ENCODE measurements around the gene TIMMDC1.
A peak's percentile ranks its signal among the peaks of the same experiment; 100 is the strongest.

Gene TIMMDC1

DNA sequence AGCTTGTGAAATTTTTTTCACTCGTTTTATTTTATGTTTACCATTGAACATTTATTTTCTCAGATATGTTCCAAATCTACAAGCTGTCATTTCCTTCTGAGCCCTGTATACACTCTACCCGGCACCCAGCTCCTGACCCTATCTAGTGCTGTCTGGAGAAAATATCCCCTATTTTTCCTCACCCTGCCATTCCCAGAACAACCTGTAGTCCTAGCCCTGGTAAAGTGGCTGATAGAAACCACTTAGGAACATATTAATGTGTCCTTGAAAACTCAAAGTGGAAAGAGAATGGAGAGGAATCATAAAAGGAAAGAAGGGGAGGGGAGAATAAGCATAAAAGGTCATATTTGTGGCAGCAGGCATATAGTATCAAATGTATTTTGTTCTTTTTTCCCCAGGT lies 8.2 kb upstream of the TIMMDC1 start:
- Histone ChIP-seq H3K4me2 (ENCODE audit: low read length) (no peak overlapping the region), H3K56ac (ENCODE audit: low read length) (no peak overlapping the region), H3K9ac (ENCODE audit: low read length) (no peak overlapping the region), H3K79me2 (ENCODE audit: control insufficient read depth, insufficient read depth, low read length) (no peaks in the 10 kb centered on the region), H3K23ac (ENCODE audit: low read length) (no peak overlapping the region), H2BK120ac (ENCODE audit: low read depth, low read length) (no peak overlapping the region), H3K4me1 (ENCODE audit: control insufficient read depth, low read depth, low read length) (no peaks in the 10 kb centered on the region), H3K4ac (ENCODE audit: low read depth, low read length) (no peak overlapping the region), H3K27ac (ENCODE audit: low read depth, low read length) (no peak overlapping the region), H2BK5ac (ENCODE audit: low read length) (no peak overlapping the region), H2AK5ac (ENCODE audit: low read length) (no peak overlapping the region), H3K79me1 (ENCODE audit: low read length) (no peaks in the 10 kb centered on the region), H3K18ac (ENCODE audit: low read length) (no peak overlapping the region), H4K8ac (ENCODE audit: low read depth, low read length) (no peak overlapping the region), H4K5ac (ENCODE audit: low read length) (no peak overlapping the region), H3K4me3 (ENCODE audit: low read length) (no peak overlapping the region), H2BK15ac (replicated peaks; ENCODE audit: low read depth) (no peak overlapping the region), H3K27me3 (ENCODE audit: insufficient read depth, low read length, poor library complexity) (no peaks in the 10 kb centered on the region), H3K36me3 (ENCODE audit: control insufficient read depth, insufficient read depth, low read length) (peaks cover 3% of the 10 kb centered on the region)
- DNase-seq: no peak
- WGBS (ENCODE audit: extremely low coverage, insufficient coverage, low lambda C conversion rate): no CpG with 5 or more reads among the region's 2 CpGs

DNA sequence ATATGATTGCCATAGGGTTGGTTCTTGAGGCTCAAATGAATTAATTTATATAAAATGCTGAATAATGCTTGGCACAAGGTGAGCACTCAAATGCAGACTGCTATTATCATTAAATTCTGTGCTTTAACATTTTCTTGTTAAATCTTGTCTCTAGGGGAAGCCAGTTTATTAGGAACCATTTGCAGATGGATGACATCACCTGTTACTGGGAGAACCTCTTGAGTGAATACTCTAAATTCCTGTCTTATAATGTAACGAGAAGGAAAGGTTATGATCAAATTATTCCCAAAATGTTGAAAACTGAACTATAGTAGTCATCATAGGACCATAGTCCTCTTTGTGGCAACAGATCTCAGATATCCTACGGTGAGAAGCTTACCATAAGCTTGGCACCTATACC lies 6.2 kb upstream of the TIMMDC1 start:
- Histone ChIP-seq H2BK15ac (replicated peaks; ENCODE audit: low read depth) (no peak overlapping the region), H2BK120ac (ENCODE audit: low read depth, low read length) (no peak overlapping the region), H3K56ac (ENCODE audit: low read length) (no peak overlapping the region), H3K9ac (ENCODE audit: low read length) (no peak overlapping the region), H3K4ac (ENCODE audit: low read depth, low read length) (no peak overlapping the region), H3K4me3 (ENCODE audit: low read length) (no peak overlapping the region), H3K4me2 (ENCODE audit: low read length) (no peak overlapping the region), H3K23ac (ENCODE audit: low read length) (no peak overlapping the region), H3K18ac (ENCODE audit: low read length) (no peak overlapping the region), H2AK5ac (ENCODE audit: low read length) (no peak overlapping the region), H3K79me2 (ENCODE audit: control insufficient read depth, insufficient read depth, low read length) (no peaks in the 10 kb centered on the region), H3K79me1 (ENCODE audit: low read length) (no peaks in the 10 kb centered on the region), H4K5ac (ENCODE audit: low read length) (no peak overlapping the region), H3K4me1 (ENCODE audit: control insufficient read depth, low read depth, low read length) (no peaks in the 10 kb centered on the region), H3K27me3 (ENCODE audit: insufficient read depth, low read length, poor library complexity) (no peaks in the 10 kb centered on the region), H3K27ac (ENCODE audit: low read depth, low read length) (no peak overlapping the region), H2BK5ac (ENCODE audit: low read length) (no peak overlapping the region), H4K8ac (ENCODE audit: low read depth, low read length) (no peak overlapping the region), H3K36me3 (ENCODE audit: control insufficient read depth, insufficient read depth, low read length) (no peaks in the 10 kb centered on the region)
- DNase-seq: no peak
- no CpG with 5 or more reads among the region's 2 CpGs for WGBS (ENCODE audit: extremely low coverage, insufficient coverage, low lambda C conversion rate)

DNA sequence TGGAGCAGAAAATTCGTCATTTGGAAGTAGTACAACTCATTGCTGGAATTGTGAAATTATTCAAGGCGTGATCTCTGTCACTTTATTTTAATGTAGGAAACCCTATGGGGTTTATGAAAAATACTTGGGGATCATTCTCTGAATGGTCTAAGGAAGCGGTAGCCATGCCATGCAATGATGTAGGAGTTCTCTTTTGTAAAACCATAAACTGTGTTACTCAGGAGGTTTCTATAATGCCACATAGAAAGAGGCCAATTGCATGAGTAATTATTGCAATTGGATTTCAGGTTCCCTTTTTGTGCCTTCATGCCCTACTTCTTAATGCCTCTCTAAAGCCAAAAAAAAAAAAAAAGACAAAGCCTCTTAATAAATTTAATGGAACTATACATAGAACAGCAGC lies 5.5 kb upstream of the TIMMDC1 start:
- Histone ChIP-seq H2AK5ac (ENCODE audit: low read length) (no peak overlapping the region), H3K4me3 (ENCODE audit: low read length) (no peak overlapping the region), H2BK120ac (ENCODE audit: low read depth, low read length) (no peak overlapping the region), H2BK15ac (replicated peaks; ENCODE audit: low read depth) (no peak overlapping the region), H4K5ac (ENCODE audit: low read length) (no peak overlapping the region), H3K56ac (ENCODE audit: low read length) (no peak overlapping the region), H4K8ac (ENCODE audit: low read depth, low read length) (no peak overlapping the region), H3K79me1 (ENCODE audit: low read length) (no peaks in the 10 kb centered on the region), H3K4me1 (ENCODE audit: control insufficient read depth, low read depth, low read length) (no peaks in the 10 kb centered on the region), H3K27ac (ENCODE audit: low read depth, low read length) (no peak overlapping the region), H3K4ac (ENCODE audit: low read depth, low read length) (no peak overlapping the region), H3K36me3 (ENCODE audit: control insufficient read depth, insufficient read depth, low read length) (no peaks in the 10 kb centered on the region), H2BK5ac (ENCODE audit: low read length) (no peak overlapping the region), H3K18ac (ENCODE audit: low read length) (no peak overlapping the region), H3K23ac (ENCODE audit: low read length) (no peak overlapping the region), H3K27me3 (ENCODE audit: insufficient read depth, low read length, poor library complexity) (no peaks in the 10 kb centered on the region), H3K4me2 (ENCODE audit: low read length) (no peak overlapping the region), H3K9ac (ENCODE audit: low read length) (no peak overlapping the region), H3K79me2 (ENCODE audit: control insufficient read depth, insufficient read depth, low read length) (no peaks in the 10 kb centered on the region)
- no peak for DNase-seq
- WGBS (ENCODE audit: extremely low coverage, insufficient coverage, low lambda C conversion rate): no CpG with 5 or more reads among the region's 3 CpGs

DNA sequence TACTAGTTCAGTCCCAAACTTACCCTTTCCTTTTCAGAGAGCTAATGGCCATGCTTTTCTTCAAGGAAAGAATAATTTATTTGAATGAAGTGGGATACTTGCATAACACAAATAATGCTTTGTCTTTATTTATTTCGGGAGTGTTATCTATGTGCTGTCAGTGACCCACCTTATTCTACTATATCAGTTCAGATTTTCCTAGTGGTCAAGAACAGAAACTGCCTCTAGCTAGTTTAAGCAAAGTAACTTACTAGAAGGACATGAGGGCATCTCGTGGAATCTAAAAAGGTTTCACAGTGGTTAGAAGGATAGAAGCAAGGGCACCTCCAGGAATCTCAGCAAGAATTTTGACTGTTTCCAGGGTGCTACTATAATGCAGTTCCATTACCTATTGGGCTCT lies 3.8 kb upstream of the TIMMDC1 start:
- Histone ChIP-seq H3K79me1 (ENCODE audit: low read length) (no peaks in the 10 kb centered on the region), H2BK15ac (replicated peaks; ENCODE audit: low read depth) (no peak overlapping the region), H2BK5ac (ENCODE audit: low read length) (no peak overlapping the region), H2BK120ac (ENCODE audit: low read depth, low read length) (no peak overlapping the region), H3K4ac (ENCODE audit: low read depth, low read length) (no peak overlapping the region), H2AK5ac (ENCODE audit: low read length) (no peak overlapping the region), H3K4me2 (ENCODE audit: low read length) (no peak overlapping the region), H3K9ac (ENCODE audit: low read length) (no peak overlapping the region), H3K79me2 (ENCODE audit: control insufficient read depth, insufficient read depth, low read length) (peaks cover 8% of the 10 kb centered on the region), H3K36me3 (ENCODE audit: control insufficient read depth, insufficient read depth, low read length) (no peaks in the 10 kb centered on the region), H3K18ac (ENCODE audit: low read length) (no peak overlapping the region), H3K23ac (ENCODE audit: low read length) (no peak overlapping the region), H3K27ac (ENCODE audit: low read depth, low read length) (no peak overlapping the region), H3K27me3 (ENCODE audit: insufficient read depth, low read length, poor library complexity) (no peaks in the 10 kb centered on the region), H3K4me3 (ENCODE audit: low read length) (no peak overlapping the region), H3K56ac (ENCODE audit: low read length) (no peak overlapping the region), H4K5ac (ENCODE audit: low read length) (no peak overlapping the region), H3K4me1 (ENCODE audit: control insufficient read depth, low read depth, low read length) (no peaks in the 10 kb centered on the region), H4K8ac (ENCODE audit: low read depth, low read length) (no peak overlapping the region)
- no CpG with 5 or more reads among the region's 2 CpGs for WGBS (ENCODE audit: extremely low coverage, insufficient coverage, low lambda C conversion rate)
- DNase-seq: peak; percentile 19

DNA sequence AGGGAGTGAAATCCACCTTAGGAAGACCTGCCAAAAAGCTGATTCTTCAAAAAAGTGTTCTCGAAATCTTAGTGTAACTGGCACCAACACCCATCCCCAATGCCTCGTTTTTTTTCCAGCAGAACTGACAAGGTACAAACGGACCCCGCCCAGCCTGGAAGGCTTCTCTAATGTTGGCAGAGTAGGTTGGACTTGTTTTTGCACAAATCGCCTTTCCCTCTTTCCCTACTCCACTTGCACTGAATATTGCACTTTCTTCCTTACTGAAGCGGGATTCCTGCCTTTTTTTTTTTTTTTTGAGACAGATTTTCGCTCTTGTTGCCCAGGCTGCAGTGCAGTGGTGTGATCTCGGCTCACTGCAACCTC lies 544 bp upstream of the TIMMDC1 start:
- Histone ChIP-seq H3K27ac (ENCODE audit: low read depth, low read length) (no peak overlapping the region), H3K36me3 (ENCODE audit: control insufficient read depth, insufficient read depth, low read length) (no peaks in the 10 kb centered on the region), H2BK5ac (ENCODE audit: low read length) (no peak overlapping the region), H3K27me3 (ENCODE audit: insufficient read depth, low read length, poor library complexity) (no peaks in the 10 kb centered on the region), H2AK5ac (ENCODE audit: low read length) (no peak overlapping the region), H3K4me3 (ENCODE audit: low read length) (peak overlapping the region; percentile 74), H3K4ac (ENCODE audit: low read depth, low read length) (no peak overlapping the region), H2BK120ac (ENCODE audit: low read depth, low read length) (no peak overlapping the region), H3K9ac (ENCODE audit: low read length) (peak overlapping the region; percentile 68), H4K8ac (ENCODE audit: low read depth, low read length) (peak overlapping the region; percentile 3), H3K18ac (ENCODE audit: low read length) (no peak overlapping the region), H3K4me2 (ENCODE audit: low read length) (peak overlapping the region; percentile 66), H2BK15ac (replicated peaks; ENCODE audit: low read depth) (no peak overlapping the region), H4K5ac (ENCODE audit: low read length) (peak overlapping the region; percentile 21), H3K79me1 (ENCODE audit: low read length) (no peaks in the 10 kb centered on the region), H3K56ac (ENCODE audit: low read length) (peak overlapping the region; percentile 91), H3K4me1 (ENCODE audit: control insufficient read depth, low read depth, low read length) (no peaks in the 10 kb centered on the region), H3K23ac (ENCODE audit: low read length) (no peak overlapping the region), H3K79me2 (ENCODE audit: control insufficient read depth, insufficient read depth, low read length) (peaks cover 10% of the 10 kb centered on the region)
- DNase-seq: peak; percentile 55
- WGBS (ENCODE audit: extremely low coverage, insufficient coverage, low lambda C conversion rate): no CpG with 5 or more reads among the region's 8 CpGs

DNA sequence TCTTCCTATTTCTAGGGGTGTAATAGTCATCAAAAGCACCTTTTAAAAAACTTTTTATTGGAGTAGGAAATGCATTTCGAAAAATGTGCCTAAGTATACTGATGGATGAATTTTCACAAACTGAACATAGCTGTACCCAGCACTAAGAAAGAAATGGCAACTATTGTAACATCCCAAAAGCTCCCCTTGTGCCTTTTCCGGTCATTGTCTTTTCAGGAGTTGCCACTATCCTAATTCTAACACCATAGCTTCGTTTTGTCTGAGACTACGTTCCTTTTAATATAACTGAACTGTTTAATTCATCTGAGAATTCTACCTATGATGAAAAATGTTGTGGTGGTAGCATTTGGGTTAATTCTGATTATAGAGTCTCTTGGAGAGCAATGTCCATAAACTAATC lies 1.9 kb downstream of the TIMMDC1 start:
- Histone ChIP-seq H3K4ac (ENCODE audit: low read depth, low read length) (no peak overlapping the region), H2BK120ac (ENCODE audit: low read depth, low read length) (no peak overlapping the region), H2AK5ac (ENCODE audit: low read length) (no peak overlapping the region), H4K5ac (ENCODE audit: low read length) (no peak overlapping the region), H4K8ac (ENCODE audit: low read depth, low read length) (no peak overlapping the region), H3K36me3 (ENCODE audit: control insufficient read depth, insufficient read depth, low read length) (no peaks in the 10 kb centered on the region), H2BK5ac (ENCODE audit: low read length) (no peak overlapping the region), H2BK15ac (replicated peaks; ENCODE audit: low read depth) (no peak overlapping the region), H3K18ac (ENCODE audit: low read length) (no peak overlapping the region), H3K27me3 (ENCODE audit: insufficient read depth, low read length, poor library complexity) (no peaks in the 10 kb centered on the region), H3K79me2 (ENCODE audit: control insufficient read depth, insufficient read depth, low read length) (peaks cover 10% of the 10 kb centered on the region), H3K9ac (ENCODE audit: low read length) (peak overlapping the region; percentile 52), H3K27ac (ENCODE audit: low read depth, low read length) (no peak overlapping the region), H3K56ac (ENCODE audit: low read length) (no peak overlapping the region), H3K23ac (ENCODE audit: low read length) (no peak overlapping the region), H3K4me3 (ENCODE audit: low read length) (no peak overlapping the region), H3K79me1 (ENCODE audit: low read length) (peaks cover 3% of the 10 kb centered on the region), H3K4me1 (ENCODE audit: control insufficient read depth, low read depth, low read length) (no peaks in the 10 kb centered on the region), H3K4me2 (ENCODE audit: low read length) (no peak overlapping the region)
- DNase-seq: no peak
- WGBS (ENCODE audit: extremely low coverage, insufficient coverage, low lambda C conversion rate): no CpG with 5 or more reads among the region's 4 CpGs
